ENCODE results near the gene HIGD2A.

The HIGD2A gene

GRCh38 chr5:176415240-176415951 lies 26.8 kb downstream of the HIGD2A start:
- no peak for TF ChIP-seq CTCF (IDR thresholded peaks at IDR 0.05)
- intact Hi-C loops (cut with DNase I; ENCODE audit: low total_unique reads), result loop anchor here (10.0 kb wide), 1 partner anchor 229 kb away; the partner anchor contains the start of gene TSPAN17
- peak in 1 of 2 donors; percentile 62 for DNase-seq

GRCh38 chr5:176415952-176416924 lies 27.7 kb downstream of the HIGD2A start, which contains the start of gene CLTB:
Gene CLTB, minus strand, starts transcription at chr5:176416539. Its CDS starts 176 bp downstream, at chr5:176416363.
- peak; percentile 69 to 89 for TF ChIP-seq CTCF (IDR thresholded peaks at IDR 0.05)
- peaks cover 5 to 48% (median 43%) of the 10 kb centered on the region in 4 donors for H3K4me1 ChIP-seq
- intact Hi-C loops (cut with DNase I; ENCODE audit: low total_unique reads), result loop anchor here (1.0 to 10.0 kb wide), 3 partner anchors 32 to 229 kb away; partner anchors contain the start of genes FAF2, RNF44 and TSPAN17
- peaks cover 0 to 5% (median 0%) of the 10 kb centered on the region in 3 donors for H3K36me3 ChIP-seq
- DNase-seq, result peak; percentile 84 to 94
- H3K27ac ChIP-seq, result peak within 1 kb of the TSS; percentile 86 to 91
- H3K27me3 ChIP-seq, result no peaks in the 10 kb centered on the region
- no peaks in the 10 kb centered on the region for H3K9me3 ChIP-seq
- peak within 1 kb of the TSS; percentile 85 to 88 for H3K4me3 ChIP-seq

More at GRCh38 chr5:176415240-176415951, 26.8 kb downstream of the HIGD2A start:
- no peaks in the 10 kb centered on the region for H3K9me3 ChIP-seq
- H3K27ac ChIP-seq, result peak overlapping the region; percentile 86 to 91
- H3K27me3 ChIP-seq, result no peaks in the 10 kb centered on the region
- peak overlapping the region; percentile 85 to 88 for H3K4me3 ChIP-seq
- peaks cover 5 to 48% (median 43%) of the 10 kb centered on the region in 4 donors for H3K4me1 ChIP-seq
- H3K36me3 ChIP-seq, result peaks cover 0 to 5% (median 0%) of the 10 kb centered on the region in 3 donors

GRCh38 chr5:176416965-176417364 lies 28.4 kb downstream of the HIGD2A start:
- H3K4me1 ChIP-seq, result peaks cover 5 to 48% (median 43%) of the 10 kb centered on the region in 4 donors
- peak overlapping the region; percentile 63 to 91 for H3K27ac ChIP-seq
- no peak for TF ChIP-seq CTCF (IDR thresholded peaks at IDR 0.05)
- peaks cover 0 to 5% (median 0%) of the 10 kb centered on the region in 3 donors for H3K36me3 ChIP-seq
- H3K4me3 ChIP-seq, result peak overlapping the region; percentile 85 to 88
- peak in 1 of 2 donors; percentile 62 for DNase-seq
- H3K27me3 ChIP-seq, result no peaks in the 10 kb centered on the region
- no peaks in the 10 kb centered on the region for H3K9me3 ChIP-seq
- intact Hi-C loops (cut with DNase I; ENCODE audit: low total_unique reads), result loop anchor here (1.0 to 10.0 kb wide), 3 partner anchors 31 to 228 kb away; partner anchors contain the start of genes FAF2, RNF44 and TSPAN17

GRCh38 chr5:176418251-176418650 lies 29.7 kb downstream of the HIGD2A start:
- Histone ChIP-seq H3K4me3 (no peak overlapping the region), H3K9me3 (no peaks in the 10 kb centered on the region), H3K27ac (no peak overlapping the region), H3K27me3 (no peaks in the 10 kb centered on the region), H3K4me1 (peaks cover 5 to 36% (median 32%) of the 10 kb centered on the region in 4 donors), H3K36me3 (no peaks in the 10 kb centered on the region)
- TF ChIP-seq CTCF (IDR thresholded peaks at IDR 0.05), result no peak
- intact Hi-C loops (cut with DNase I; ENCODE audit: low total_unique reads), result loop anchor here (10.0 kb wide), 1 partner anchor 227 kb away; the partner anchor contains the start of gene TSPAN17
- peak in 1 of 2 donors; percentile 44 for DNase-seq

- intact Hi-C loops (cut with DNase I; ENCODE audit: low total_unique reads), result no loop called here
- TF ChIP-seq CTCF (IDR thresholded peaks at IDR 0.05), result no peak
- Histone ChIP-seq H3K27me3 (no peaks in the 10 kb centered on the region), H3K9me3 (no peaks in the 10 kb centered on the region), H3K27ac (no peak overlapping the region), H3K4me1 (peaks cover under 1 to 32% (median 22%) of the 10 kb centered on the region in 4 donors), H3K36me3 (no peaks in the 10 kb centered on the region), H3K4me3 (no peak overlapping the region)
- no peak for DNase-seq
Observed at GRCh38 chr5:176420086-176420485, 31.5 kb downstream of the HIGD2A start.
